ENCODE data around the gene DCANP1.

GRCh38 chr5:135482381-135482933 is 35.3 kb upstream of the DCANP1 start:
- TF ChIP-seq EZH2 (IDR thresholded peaks at IDR 0.05) = no peak
- no peak for TF ChIP-seq POLR2AphosphoS5 (IDR thresholded peaks at IDR 0.05; ENCODE audit: borderline replicate concordance, low read depth, low read length)
